Measurements from ENCODE around the gene HCFC1.

HCFC1 gene

GRCh38 chrX:153909024-153909979, 62.3 kb downstream of the HCFC1 start:
- no peaks in the 10 kb centered on the region for H3K27me3 ChIP-seq (replicated peaks)
- H3K4me3 ChIP-seq (ENCODE audit: low read depth, low read length) = no peak overlapping the region
- DNase-seq = no peak
- TF ChIP-seq, protein P1, sequence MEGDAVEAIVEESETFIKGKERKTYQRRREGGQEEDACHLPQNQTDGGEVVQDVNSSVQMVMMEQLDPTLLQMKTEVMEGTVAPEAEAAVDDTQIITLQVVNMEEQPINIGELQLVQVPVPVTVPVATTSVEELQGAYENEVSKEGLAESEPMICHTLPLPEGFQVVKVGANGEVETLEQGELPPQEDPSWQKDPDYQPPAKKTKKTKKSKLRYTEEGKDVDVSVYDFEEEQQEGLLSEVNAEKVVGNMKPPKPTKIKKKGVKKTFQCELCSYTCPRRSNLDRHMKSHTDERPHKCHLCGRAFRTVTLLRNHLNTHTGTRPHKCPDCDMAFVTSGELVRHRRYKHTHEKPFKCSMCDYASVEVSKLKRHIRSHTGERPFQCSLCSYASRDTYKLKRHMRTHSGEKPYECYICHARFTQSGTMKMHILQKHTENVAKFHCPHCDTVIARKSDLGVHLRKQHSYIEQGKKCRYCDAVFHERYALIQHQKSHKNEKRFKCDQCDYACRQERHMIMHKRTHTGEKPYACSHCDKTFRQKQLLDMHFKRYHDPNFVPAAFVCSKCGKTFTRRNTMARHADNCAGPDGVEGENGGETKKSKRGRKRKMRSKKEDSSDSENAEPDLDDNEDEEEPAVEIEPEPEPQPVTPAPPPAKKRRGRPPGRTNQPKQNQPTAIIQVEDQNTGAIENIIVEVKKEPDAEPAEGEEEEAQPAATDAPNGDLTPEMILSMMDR (IDR thresholded peaks at IDR 0.05; ENCODE audit: low read depth, low read length, missing control alignments) = no peak
- H3K36me3 ChIP-seq (replicated peaks) = no peaks in the 10 kb centered on the region
- in situ Hi-C loops (cut with HindIII; ENCODE audit: low pct_ligation_motif_present, low sequenced_read_pairs) = no loop called here
- H3K27ac ChIP-seq = no peak overlapping the region

DNA sequence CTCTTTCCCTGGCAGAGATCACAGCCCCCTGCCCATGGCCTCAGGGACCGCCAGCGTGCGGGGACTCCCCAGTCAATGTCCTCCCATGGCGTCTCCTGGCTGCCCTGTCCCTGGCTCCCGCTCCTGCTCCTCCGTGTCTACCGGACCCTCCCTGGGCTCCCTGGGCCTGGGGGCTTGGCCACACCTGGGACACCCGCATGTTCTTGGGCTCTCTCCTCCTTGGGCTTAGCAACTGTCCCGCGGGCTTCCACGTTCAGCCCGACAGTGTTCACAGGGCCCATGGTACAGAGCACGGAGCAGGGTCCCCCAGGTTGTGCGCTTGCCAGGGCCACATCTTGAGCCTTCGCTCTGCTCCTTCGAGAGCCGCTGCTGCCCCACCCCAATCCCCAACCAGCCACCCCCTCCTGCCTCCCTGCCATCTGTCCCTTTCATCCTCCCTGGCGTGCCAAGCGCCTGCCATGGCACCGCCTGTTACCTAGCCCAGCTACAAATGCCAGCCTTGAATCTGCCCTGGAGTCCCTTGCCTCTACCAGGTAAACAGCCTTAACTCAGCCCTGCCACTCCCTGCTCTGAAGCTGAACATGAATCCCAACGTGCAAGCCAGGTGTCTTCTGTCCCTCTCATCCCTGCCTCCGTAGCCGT, 63.3 kb downstream of the HCFC1 start:
- Histone ChIP-seq H3K36me3 (replicated peaks) (no peaks in the 10 kb centered on the region), H3K4me3 (ENCODE audit: low read depth, low read length) (no peak overlapping the region), H3K27ac (no peak overlapping the region), H3K27me3 (replicated peaks) (no peaks in the 10 kb centered on the region)
- no peak for DNase-seq
- TF ChIP-seq, protein P1 (IDR thresholded peaks at IDR 0.05; ENCODE audit: low read depth, low read length, missing control alignments) = no peak
- in situ Hi-C loops (cut with HindIII; ENCODE audit: low pct_ligation_motif_present, low sequenced_read_pairs) = no loop called here

DNA sequence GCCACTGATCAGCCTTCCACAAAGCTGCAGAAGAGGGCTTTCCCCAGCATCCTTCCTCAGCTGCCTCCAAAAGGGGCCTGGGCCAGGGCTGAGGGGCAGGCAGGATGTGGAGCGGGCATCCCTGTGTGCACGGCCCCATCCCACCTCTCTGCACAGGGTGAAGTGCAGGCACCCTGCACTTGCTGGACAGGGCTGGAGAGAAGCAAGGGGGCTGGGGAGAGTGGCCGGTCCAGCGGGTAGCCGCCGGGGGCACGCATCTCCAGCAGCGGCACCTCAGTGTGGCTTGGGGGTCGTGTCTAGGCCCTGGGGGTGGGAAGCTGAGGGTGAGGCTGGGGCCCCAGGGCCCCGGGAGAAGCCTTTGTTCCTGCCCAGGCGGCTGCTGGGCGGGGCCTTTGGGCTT, 64.2 kb downstream of the HCFC1 start:
- no peak overlapping the region for H3K27ac ChIP-seq
- TF ChIP-seq, protein P1 (IDR thresholded peaks at IDR 0.05; ENCODE audit: low read depth, low read length, missing control alignments) = no peak
- in situ Hi-C loops (cut with HindIII; ENCODE audit: low pct_ligation_motif_present, low sequenced_read_pairs) = no loop called here

DNA sequence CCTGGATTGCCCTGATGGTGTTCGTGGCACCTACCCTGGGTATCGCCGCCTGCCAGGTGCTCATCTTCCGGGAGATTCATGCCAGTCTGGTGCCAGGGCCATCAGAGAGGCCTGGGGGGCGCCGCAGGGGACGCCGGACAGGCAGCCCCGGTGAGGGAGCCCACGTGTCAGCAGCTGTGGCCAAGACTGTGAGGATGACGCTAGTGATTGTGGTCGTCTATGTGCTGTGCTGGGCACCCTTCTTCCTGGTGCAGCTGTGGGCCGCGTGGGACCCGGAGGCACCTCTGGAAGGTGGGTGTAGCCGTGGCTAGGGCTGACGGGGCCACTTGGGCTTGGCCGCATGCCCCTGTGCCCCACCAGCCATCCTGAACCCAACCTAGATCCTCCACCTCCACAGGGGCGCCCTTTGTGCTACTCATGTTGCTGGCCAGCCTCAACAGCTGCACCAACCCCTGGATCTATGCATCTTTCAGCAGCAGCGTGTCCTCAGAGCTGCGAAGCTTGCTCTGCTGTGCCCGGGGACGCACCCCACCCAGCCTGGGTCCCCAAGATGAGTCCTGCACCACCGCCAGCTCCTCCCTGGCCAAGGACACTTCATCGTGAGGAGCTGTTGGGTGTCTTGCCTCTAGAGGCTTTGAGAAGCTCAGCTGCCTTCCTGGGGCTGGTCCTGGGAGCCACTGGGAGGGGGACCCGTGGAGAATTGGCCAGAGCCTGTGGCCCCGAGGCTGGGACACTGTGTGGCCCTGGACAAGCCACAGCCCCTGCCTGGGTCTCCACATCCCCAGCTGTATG, 65.3 kb downstream of the HCFC1 start:
- no peak for DNase-seq

More for the DNA sequence above, 64.2 kb downstream of the HCFC1 start:
- H3K27me3 ChIP-seq (replicated peaks) = no peaks in the 10 kb centered on the region
- H3K4me3 ChIP-seq (ENCODE audit: low read depth, low read length) = no peak overlapping the region
- no peaks in the 10 kb centered on the region for H3K36me3 ChIP-seq (replicated peaks)
- no peak for DNase-seq

GRCh38 chrX:153905481-153906095, 66.0 kb downstream of the HCFC1 start:
- in situ Hi-C loops (cut with HindIII; ENCODE audit: low pct_ligation_motif_present, low sequenced_read_pairs) = no loop called here
- H3K27ac ChIP-seq = no peak overlapping the region
- DNase-seq = no peak
- H3K4me3 ChIP-seq (ENCODE audit: low read depth, low read length) = no peak overlapping the region
- H3K36me3 ChIP-seq (replicated peaks) = no peaks in the 10 kb centered on the region
- TF ChIP-seq, protein P1 (IDR thresholded peaks at IDR 0.05; ENCODE audit: low read depth, low read length, missing control alignments) = no peak
- H3K27me3 ChIP-seq (replicated peaks) = no peaks in the 10 kb centered on the region

More for the DNA sequence above, 65.3 kb downstream of the HCFC1 start:
- TF ChIP-seq, protein P1 (IDR thresholded peaks at IDR 0.05; ENCODE audit: low read depth, low read length, missing control alignments) = no peak
- Histone ChIP-seq H3K4me3 (ENCODE audit: low read depth, low read length) (no peak overlapping the region), H3K27ac (no peak overlapping the region), H3K27me3 (replicated peaks) (no peaks in the 10 kb centered on the region), H3K36me3 (replicated peaks) (no peaks in the 10 kb centered on the region)
- in situ Hi-C loops (cut with HindIII; ENCODE audit: low pct_ligation_motif_present, low sequenced_read_pairs) = no loop called here
